RKO (cell line): ENCODE measurements around the gene LRFN5.
"Not testable (repeated sequence)": the region's sequence is repeated elsewhere in the genome, so short reads cannot be mapped to it uniquely, and the experiment has no call there.

Experiments
- DNase-seq: peaks from one replicate; pipeline ENCODE4 v3.0.0-alpha.2; 2016; ENCODE audit warnings: low spot score

LRFN5 gene

GRCh38 chr14:41636492-41637392 is 30.1 kb downstream of the LRFN5 start:
- no peak for DNase-seq

GRCh38 chr14:41641690-41642089 is 35.0 kb downstream of the LRFN5 start:
- DNase-seq = no peak

- DNase-seq = no peak
Measured at GRCh38 chr14:41642367-41642766, 35.7 kb downstream of the LRFN5 start.

GRCh38 chr14:41642789-41643188 is 36.1 kb downstream of the LRFN5 start:
- no peak for DNase-seq

GRCh38 chr14:41644606-41645005 is 37.9 kb downstream of the LRFN5 start:
- DNase-seq = no peak

GRCh38 chr14:41650802-41651201 is 44.1 kb downstream of the LRFN5 start:
- DNase-seq = no peak

GRCh38 chr14:41654196-41654595 is 47.5 kb downstream of the LRFN5 start:
- DNase-seq = no peak

- no peak for DNase-seq
Measured at GRCh38 chr14:41662780-41663472, 56.2 kb downstream of the LRFN5 start.

- DNase-seq = peak; percentile 6
Measured at GRCh38 chr14:41663473-41663850, 56.8 kb downstream of the LRFN5 start.

- DNase-seq = no peak
Measured at GRCh38 chr14:41666301-41666700, 59.6 kb downstream of the LRFN5 start.

- no peak for DNase-seq
Measured at GRCh38 chr14:41668356-41668755, 61.7 kb downstream of the LRFN5 start.

GRCh38 chr14:41673601-41674000 is 66.9 kb downstream of the LRFN5 start:
- not testable (repeated sequence) for DNase-seq

- DNase-seq = not testable (repeated sequence)
Measured at GRCh38 chr14:41674511-41674971, 67.9 kb downstream of the LRFN5 start.

GRCh38 chr14:41699486-41699885 is 92.8 kb downstream of the LRFN5 start:
- no peak for DNase-seq

- DNase-seq = no peak
Measured at GRCh38 chr14:41718477-41719166, 111.9 kb downstream of the LRFN5 start.

GRCh38 chr14:41739203-41739602 is 132.5 kb downstream of the LRFN5 start:
- no peak for DNase-seq

- DNase-seq = no peak
Measured at GRCh38 chr14:41743140-41743539, 136.5 kb downstream of the LRFN5 start.

- peak; percentile 45 for DNase-seq
Measured at GRCh38 chr14:41749429-41749828, 142.8 kb downstream of the LRFN5 start.

- not testable (repeated sequence) for DNase-seq
Measured at GRCh38 chr14:41750575-41750974, 143.9 kb downstream of the LRFN5 start.

- no peak for DNase-seq
Measured at GRCh38 chr14:41758011-41758665, 151.5 kb downstream of the LRFN5 start.

- no peak for DNase-seq
Measured at GRCh38 chr14:41761204-41761603, 154.5 kb downstream of the LRFN5 start.

- DNase-seq = no peak
Measured at GRCh38 chr14:41766772-41767171, 160.1 kb downstream of the LRFN5 start.
